ENCODE results near the gene FAM13A. TPM values are rescaled to one million over a fixed set of nuclear protein-coding genes. Genes with fewer than 3 reads are reported as not detected.

Gene FAM13A
- total and polyA plus RNA-seq, 10 of the 15 experiments (the other 5 are each of a cell fraction or from before 2014, with no cell fraction given): 0.05 to 1.8 (median 0.27) TPM; not detected in 1

GRCh38 chr4:89024051-89024675 is 32.8 kb downstream of the FAM13A start (continued):
- TF ChIP-seq ZBTB33 (IDR thresholded peaks at IDR 0.05) (no peak), ZNF592 (IDR thresholded peaks at IDR 0.05) (0 out of 2 replicates have a peak, but pooled peaks have one; percentile 39), ZBTB4 (CRISPR knock-in tag; IDR thresholded peaks at IDR 0.05) (no peak), YY1 (IDR thresholded peaks at IDR 0.05; ENCODE audit: low read depth, low read length) (0 out of 2 replicates have a peak, but pooled peaks have one; percentile 12), SMC3 (IDR thresholded peaks at IDR 0.05; ENCODE audit: borderline replicate concordance, low read length) (peak; percentile 98; the same call in 1 of the 2 replicates), CHD1 (IDR thresholded peaks at IDR 0.05; ENCODE audit: low read depth, low read length) (no peak), YBX1 (IDR thresholded peaks at IDR 0.05) (no peak), HDAC2 (IDR thresholded peaks at IDR 0.05) (no peak), BMI1 (IDR thresholded peaks at IDR 0.05; ENCODE audit: borderline replicate concordance) (no peak), GATAD2B (conservative IDR thresholded peaks at IDR 0.05; ENCODE audit: low read depth) (no peak), SMARCA5 (IDR thresholded peaks at IDR 0.05) (0 out of 2 replicates have a peak, but pooled peaks have one; percentile 82), POLR2A (IDR thresholded peaks at IDR 0.05; ENCODE audit: low read depth, low read length) (no peak), NR2C2 (IDR thresholded peaks at IDR 0.05; ENCODE audit: borderline replicate concordance, control insufficient read depth, insufficient read length, low read depth) (no peak), MYC (IDR thresholded peaks at IDR 0.05; ENCODE audit: insufficient read depth, insufficient read length, insufficient replicate concordance, low read length, severe bottlenecking) (no peak), KAT2A (conservative IDR thresholded peaks at IDR 0.05; ENCODE audit: control insufficient read depth, low read depth, low read length) (no peak), SUPT20H (IDR thresholded peaks at IDR 0.05; ENCODE audit: borderline replicate concordance, control insufficient read depth, low read depth, low read length) (no peak), HDAC6 (IDR thresholded peaks at IDR 0.05; ENCODE audit: unreplicated experiment) (no peak), ATF7 (IDR thresholded peaks at IDR 0.05; ENCODE audit: low read depth) (no peak), BACH1 (IDR thresholded peaks at IDR 0.05; ENCODE audit: borderline replicate concordance) (no peak), ZNF384 (IDR thresholded peaks at IDR 0.05; ENCODE audit: borderline replicate concordance, low read depth, low read length) (no peak)

Data from GM12878 (cell line).